Urinary bladder (tissue), 4 donors: ENCODE data around the gene DDOST. TPM values are rescaled to one million over a fixed set of nuclear protein-coding genes. Genes with fewer than 3 reads are reported as not detected.

ENCODE experiments used
- DNase-seq: peaks from one replicate; pipeline ENCODE4 v3.0.0-alpha.2; 2015; ENCODE audit errors: extremely low spot score
- H3K27ac ChIP-seq: one replicate; pipeline ENCODE4 v1.5.1; 2013; ENCODE audit warnings: low read depth, mild to moderate bottlenecking, moderate library complexity
- H3K36me3 ChIP-seq: one replicate; pipeline ENCODE4 v1.6.1; 2013; ENCODE audit warnings: mild to moderate bottlenecking, moderate library complexity; ENCODE audit not compliant: insufficient read depth
- H3K4me1 ChIP-seq: one replicate; pipeline ENCODE4 v1.6.1; 2013; ENCODE audit warnings: mild to moderate bottlenecking, moderate library complexity; ENCODE audit not compliant: insufficient read depth
- H3K4me3 ChIP-seq: one replicate; pipeline ENCODE4 v1.5.1; 2013; ENCODE audit warnings: low read depth, low read length
- WGBS: extraction: QIAGEN DNeasy Blood & Tissue Kit; methylation state at CpG from one replicate; pipeline ENCODE4 v1.1.7; 2013; 5-methylcytosine and 5-hydroxymethylcytosine counted together
- polyA plus RNA-seq: library from polyadenylated mRNA; stranded (reverse); fragments of 200-250 nt; gene quantifications from one replicate; pipeline ENCODE4 v1.2.3, GENCODE V29; 2013
- total RNA-seq: library from RNA; depleted of rRNA; stranded (reverse); fragments of >200 nt; gene quantifications from one replicate; pipeline ENCODE4 v1.2.3, GENCODE V29; 2014
- donor health status: healthy with polysubstance abuse.
- donor health status: healthy.

The DDOST gene
- total and polyA plus RNA-seq, 2 donors, result 132 to 169 TPM

GRCh38 chr1:20663365-20663764 lies 2.2 kb upstream of the DDOST start:
- Histone ChIP-seq H3K4me1 (no peaks in the 10 kb centered on the region), H3K36me3 (no peaks in the 10 kb centered on the region), H3K27ac (no peak overlapping the region), H3K4me3 (no peak overlapping the region)
- no peak for DNase-seq
- 91% methylated on average over 1 of the region's 1 CpG for WGBS

DNA sequence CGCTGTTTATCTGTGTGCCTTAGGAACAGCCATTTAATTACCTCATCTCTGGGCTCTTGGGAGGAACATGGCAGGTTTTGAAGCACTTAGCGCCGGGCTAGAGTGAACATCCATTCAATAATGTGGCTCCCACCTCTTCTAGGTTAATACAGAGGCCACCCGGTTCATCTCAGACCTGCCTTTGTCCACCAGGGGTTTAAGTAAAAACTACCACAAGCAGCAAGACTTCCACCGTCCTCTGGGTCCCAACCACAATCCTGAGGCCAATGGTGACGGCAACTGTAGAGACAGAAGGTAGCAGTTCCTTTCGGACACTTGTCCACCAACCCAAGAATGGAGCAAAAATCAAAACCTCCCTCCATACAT lies 924 bp upstream of the DDOST start:
- WGBS, result 56% methylated on average over 7 of the region's 7 CpGs
- H3K4me1 ChIP-seq, result no peaks in the 10 kb centered on the region
- H3K4me3 ChIP-seq, result peak overlapping the region; percentile 76
- no peak overlapping the region for H3K27ac ChIP-seq
- DNase-seq, result no peak
- H3K36me3 ChIP-seq, result no peaks in the 10 kb centered on the region

- under 1% methylated on average over 20 of the region's 20 CpGs for WGBS
- DNase-seq, result no peak
- H3K4me1 ChIP-seq, result no peaks in the 10 kb centered on the region
Measured at GRCh38 chr1:20660847-20661206, 342 bp downstream of the DDOST start.

DNA sequence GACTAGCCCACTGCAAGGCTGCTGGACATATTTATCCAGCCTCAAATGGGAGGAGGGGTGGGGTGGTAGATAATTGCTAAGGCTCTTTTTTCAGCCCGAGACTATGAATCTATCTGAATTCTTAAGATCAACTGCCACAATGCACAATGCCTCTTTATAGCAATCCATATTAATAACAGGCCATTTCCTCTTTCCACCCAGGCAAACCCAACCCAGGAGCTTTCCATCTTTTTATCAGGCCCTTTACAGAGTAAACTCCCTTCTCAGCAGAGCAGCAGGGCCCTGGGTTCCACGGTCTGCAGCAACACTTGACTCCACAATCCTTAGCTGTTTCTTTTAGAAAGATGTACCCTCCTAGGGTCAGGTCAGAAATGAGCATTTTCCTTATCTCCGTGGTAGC lies 806 bp downstream of the DDOST start:
- no peak for DNase-seq
- Histone ChIP-seq H3K4me3 (peak overlapping the region; percentile 76), H3K27ac (no peak overlapping the region), H3K4me1 (no peaks in the 10 kb centered on the region), H3K36me3 (no peaks in the 10 kb centered on the region)
- WGBS, result 25% methylated on average over 3 of the region's 3 CpGs

More at GRCh38 chr1:20660847-20661206, 342 bp downstream of the DDOST start:
- Histone ChIP-seq H3K4me3 (peak overlapping the region; percentile 76), H3K27ac (no peak overlapping the region), H3K36me3 (no peaks in the 10 kb centered on the region)

- H3K27ac ChIP-seq, result no peak overlapping the region
- whole genome bisulfite sequencing, result 84% methylated on average over 16 of the region's 16 CpGs
- no peaks in the 10 kb centered on the region for H3K4me1 ChIP-seq
- DNase-seq, result no peak
- H3K4me3 ChIP-seq, result no peak overlapping the region
- H3K36me3 ChIP-seq, result no peaks in the 10 kb centered on the region
Measured at GRCh38 chr1:20658166-20658915, 2.8 kb downstream of the DDOST start.

- H3K36me3 ChIP-seq, result no peaks in the 10 kb centered on the region
- H3K4me3 ChIP-seq, result no peak overlapping the region
- H3K27ac ChIP-seq, result no peak overlapping the region
- 88% methylated on average over 12 of the region's 12 CpGs for WGBS
- no peaks in the 10 kb centered on the region for H3K4me1 ChIP-seq
- no peak for DNase-seq
Measured at GRCh38 chr1:20657024-20657423, 4.1 kb downstream of the DDOST start.

DNA sequence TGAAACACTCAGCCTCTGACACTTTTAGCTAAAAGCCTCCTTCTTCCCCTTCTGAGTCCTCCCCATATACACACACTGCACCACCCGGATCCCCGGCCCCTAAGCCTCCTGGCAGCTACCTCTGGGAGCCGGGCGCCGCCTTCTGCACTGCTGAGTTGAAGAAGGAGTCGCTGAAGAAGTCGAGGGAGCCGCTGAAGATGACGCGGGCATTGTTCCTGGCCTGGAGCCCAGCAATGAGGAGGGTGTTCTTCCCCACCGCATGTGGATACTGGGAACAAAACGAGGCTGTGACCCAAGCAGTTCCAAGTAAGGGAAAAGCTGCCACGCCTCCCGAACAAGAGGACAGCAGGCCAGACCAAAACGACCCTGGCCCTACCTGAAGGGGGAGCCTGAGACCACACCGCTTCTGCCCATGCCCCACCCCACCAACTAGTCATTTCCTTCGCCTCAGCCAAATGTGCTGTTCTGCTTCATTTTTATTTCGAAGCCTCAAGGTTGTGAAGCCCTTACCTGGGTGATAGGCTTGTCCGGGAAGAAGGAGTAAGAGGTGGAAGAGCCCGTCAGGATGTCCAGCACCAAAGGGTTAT lies 7.0 kb downstream of the DDOST start:
- Histone ChIP-seq H3K27ac (no peak overlapping the region), H3K4me3 (no peak overlapping the region), H3K36me3 (no peaks in the 10 kb centered on the region), H3K4me1 (no peaks in the 10 kb centered on the region)
- WGBS, result 76% methylated on average over 20 of the region's 20 CpGs
- no peak for DNase-seq

DNA sequence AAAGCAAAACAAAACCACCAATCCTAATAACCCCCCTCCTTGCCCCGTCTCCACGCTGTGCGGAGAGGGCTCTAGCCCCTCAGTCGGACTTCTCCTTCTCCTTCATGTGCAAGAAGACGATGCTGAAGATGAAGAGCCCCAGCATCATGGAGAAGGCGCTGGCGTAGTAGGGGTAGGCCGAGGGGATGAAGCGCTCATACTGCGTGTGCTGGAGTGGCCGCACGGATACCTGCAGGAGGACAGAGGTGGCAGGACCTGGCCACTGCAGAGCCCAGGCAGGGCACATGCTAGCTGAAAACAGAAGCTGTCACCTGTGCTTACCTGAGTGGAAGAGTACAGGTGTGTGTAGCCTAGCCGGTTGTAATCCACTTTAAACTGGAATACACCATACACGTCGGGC lies 8.9 kb downstream of the DDOST start:
- WGBS, result 97% methylated on average over 15 of the region's 15 CpGs
- H3K4me3 ChIP-seq, result no peak overlapping the region
- no peak overlapping the region for H3K27ac ChIP-seq
- DNase-seq, result no peak
- no peaks in the 10 kb centered on the region for H3K36me3 ChIP-seq
- no peaks in the 10 kb centered on the region for H3K4me1 ChIP-seq

DNA sequence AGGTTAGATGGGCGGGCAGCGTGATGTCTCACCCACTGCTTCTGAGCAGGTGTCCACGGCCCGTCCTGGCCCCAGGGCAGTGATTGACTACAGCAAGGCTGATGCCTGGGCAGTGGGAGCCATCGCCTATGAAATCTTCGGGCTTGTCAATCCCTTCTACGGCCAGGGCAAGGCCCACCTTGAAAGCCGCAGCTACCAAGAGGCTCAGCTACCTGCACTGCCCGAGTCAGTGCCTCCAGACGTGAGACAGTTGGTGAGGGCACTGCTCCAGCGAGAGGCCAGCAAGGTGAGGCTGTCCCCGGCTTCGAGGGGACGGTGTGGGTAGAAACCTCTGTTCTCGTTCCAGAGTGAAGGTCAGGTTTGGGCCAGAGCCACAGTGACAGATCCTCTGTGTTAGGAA lies 12.2 kb downstream of the DDOST start:
- Histone ChIP-seq H3K36me3 (peaks cover 2% of the 10 kb centered on the region), H3K4me3 (no peak overlapping the region), H3K4me1 (no peaks in the 10 kb centered on the region), H3K27ac (no peak overlapping the region)
- 93% methylated on average over 15 of the region's 15 CpGs for WGBS
- no peak for DNase-seq

DNA sequence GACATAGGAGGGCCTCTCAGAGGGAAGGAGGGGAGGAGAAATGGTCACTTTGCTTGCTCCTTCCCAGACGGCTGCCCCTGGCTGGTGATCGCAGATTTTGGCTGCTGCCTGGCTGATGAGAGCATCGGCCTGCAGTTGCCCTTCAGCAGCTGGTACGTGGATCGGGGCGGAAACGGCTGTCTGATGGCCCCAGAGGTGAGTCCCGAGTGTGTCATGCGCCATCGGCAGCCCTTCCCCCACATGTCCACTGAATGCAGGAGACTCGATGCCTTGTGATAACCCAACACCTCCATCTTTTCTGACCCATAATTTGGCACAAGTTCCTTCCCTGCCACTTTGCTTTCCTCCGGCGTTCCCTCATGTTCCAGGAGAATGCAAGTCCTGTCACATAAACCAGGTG lies 12.7 kb downstream of the DDOST start:
- Histone ChIP-seq H3K4me1 (no peaks in the 10 kb centered on the region), H3K36me3 (peaks cover 2% of the 10 kb centered on the region), H3K4me3 (no peak overlapping the region), H3K27ac (no peak overlapping the region)
- no peak for DNase-seq
- 90% methylated on average over 13 of the region's 13 CpGs for WGBS

DNA sequence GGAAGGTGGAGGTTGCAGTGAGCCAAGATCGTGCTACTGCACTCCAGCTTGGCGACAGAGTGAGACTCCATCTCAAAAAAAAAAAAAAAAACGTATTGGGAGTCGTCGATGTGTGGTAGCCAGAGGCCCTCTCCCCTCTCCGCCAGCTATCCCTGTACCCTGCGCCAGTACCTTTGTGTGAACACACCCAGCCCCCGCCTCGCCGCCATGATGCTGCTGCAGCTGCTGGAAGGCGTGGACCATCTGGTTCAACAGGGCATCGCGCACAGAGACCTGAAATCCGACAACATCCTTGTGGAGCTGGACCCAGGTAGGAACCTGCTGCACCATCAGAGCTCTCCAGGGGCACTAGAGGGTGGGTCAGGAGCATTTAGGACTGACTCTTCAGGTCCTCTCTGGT lies 15.8 kb downstream of the DDOST start:
- Histone ChIP-seq H3K4me3 (no peak overlapping the region), H3K36me3 (peaks cover 2% of the 10 kb centered on the region), H3K27ac (no peak overlapping the region), H3K4me1 (no peaks in the 10 kb centered on the region)
- no peak for DNase-seq
- WGBS, result 92% methylated on average over 14 of the region's 14 CpGs

- no peak for DNase-seq
- WGBS, result 91% methylated on average over 13 of the region's 13 CpGs
- H3K4me1 ChIP-seq, result no peaks in the 10 kb centered on the region
- peaks cover 2% of the 10 kb centered on the region for H3K36me3 ChIP-seq
- no peak overlapping the region for H3K4me3 ChIP-seq
- no peak overlapping the region for H3K27ac ChIP-seq
Measured at GRCh38 chr1:20644416-20644815, 16.8 kb downstream of the DDOST start.

- no peaks in the 10 kb centered on the region for H3K4me1 ChIP-seq
- H3K36me3 ChIP-seq, result peaks cover 2% of the 10 kb centered on the region
- 81% methylated on average over 6 of the region's 6 CpGs for WGBS
- H3K27ac ChIP-seq, result no peak overlapping the region
- no peak for DNase-seq
- H3K4me3 ChIP-seq, result no peak overlapping the region
Measured at GRCh38 chr1:20643080-20643479, 18.1 kb downstream of the DDOST start.

- H3K27ac ChIP-seq, result no peak overlapping the region
- no peak for DNase-seq
- peaks cover 2% of the 10 kb centered on the region for H3K36me3 ChIP-seq
- no peaks in the 10 kb centered on the region for H3K4me1 ChIP-seq
- no peak overlapping the region for H3K4me3 ChIP-seq
- whole genome bisulfite sequencing, result 80% methylated on average over 10 of the region's 10 CpGs
Measured at GRCh38 chr1:20641975-20642374, 19.2 kb downstream of the DDOST start.
